Loucy (cell line): ENCODE data around the gene CCDC112.

Experiments
- H2AFZ ChIP-seq: fragments of 200-600 bp; sonication (generic); 2 replicates; pipeline ENCODE4 v1.6.0; 2016; ENCODE audit warnings: antibody characterized with exemption, mild to moderate bottlenecking, low read length, moderate library complexity
- H3F3A ChIP-seq: fragments of 200-600 bp; 2 replicates; pipeline ENCODE4 v1.6.0; 2016; ENCODE audit warnings: antibody characterized with exemption, low read depth, mild to moderate bottlenecking
- H3K27me3 ChIP-seq: fragments of 200-600 bp; sonication (generic); 2 replicates; pipeline ENCODE4 v1.6.1; 2014; ENCODE audit warnings: low read length, mild to moderate bottlenecking; ENCODE audit not compliant: insufficient read depth, poor library complexity, severe bottlenecking
- H3K36me3 ChIP-seq: fragments of 200-600 bp; sonication (generic); 2 replicates; pipeline ENCODE4 v1.6.1; 2016; ENCODE audit warnings: low read length; ENCODE audit not compliant: insufficient read depth
- H3K4me1 ChIP-seq: fragments of 200-600 bp; sonication (generic); 2 replicates; pipeline ENCODE4 v1.5.1; 2014; ENCODE audit warnings: low read length, mild to moderate bottlenecking; ENCODE audit not compliant: insufficient read depth, poor library complexity, severe bottlenecking
- H3K4me2 ChIP-seq: fragments of 200-600 bp; sonication (generic); 2 replicates; pipeline ENCODE4 v1.6.0; 2014; ENCODE audit warnings: antibody characterized with exemption, low read length, low read depth, mild to moderate bottlenecking; ENCODE audit not compliant: poor library complexity, severe bottlenecking
- H3K4me3 ChIP-seq: fragments of 200-600 bp; sonication (generic); 2 replicates; pipeline ENCODE4 v1.5.1; 2014; ENCODE audit warnings: low read length, mild to moderate bottlenecking, mixed read lengths; ENCODE audit not compliant: poor library complexity, severe bottlenecking
- H3K79me2 ChIP-seq: fragments of 200-600 bp; sonication (generic); 2 replicates; pipeline ENCODE4 v1.6.1; 2014; ENCODE audit warnings: low read length; ENCODE audit not compliant: insufficient read depth
- H3K9ac ChIP-seq: fragments of 200-600 bp; sonication (generic); 2 replicates; pipeline ENCODE4 v1.6.0; 2014; ENCODE audit warnings: mild to moderate bottlenecking, low read depth, low read length, moderate library complexity; ENCODE audit not compliant: poor library complexity, severe bottlenecking
- H3K9me2 ChIP-seq: fragments of 200-600 bp; sonication (generic); replicated peaks from 2 replicates; pipeline ENCODE4 v1.6.1; 2016; ENCODE audit warnings: low read depth, low read length, mixed read lengths
- H3K9me3 ChIP-seq: fragments of 200-600 bp; sonication (generic); 2 replicates; pipeline ENCODE4 v1.6.1; 2014; ENCODE audit warnings: mild to moderate bottlenecking, antibody characterized with exemption, low read length, low read depth; ENCODE audit not compliant: insufficient read depth
- H4K20me1 ChIP-seq: fragments of 200-600 bp; sonication (generic); 2 replicates; pipeline ENCODE4 v1.6.0; 2014; ENCODE audit warnings: antibody characterized with exemption, low read length, mild to moderate bottlenecking; ENCODE audit not compliant: insufficient read depth, poor library complexity, severe bottlenecking
- EZH2phosphoT487 ChIP-seq: fragments of 200-600 bp; IDR thresholded peaks from 2 replicates; pipeline ENCODE4 v1.6.1; 2018; ENCODE audit warnings: antibody characterized with exemption, mild to moderate bottlenecking, moderate library complexity, borderline replicate concordance
- TF ChIP-seq, protein P1 (sequence below): fragments of 200-600 bp; sonication (generic); conservative IDR thresholded peaks from 2 replicates; pipeline ENCODE4 v1.5.1; 2014; ENCODE audit warnings: mild to moderate bottlenecking, antibody characterized with exemption, low read length

CCDC112 gene

DNA sequence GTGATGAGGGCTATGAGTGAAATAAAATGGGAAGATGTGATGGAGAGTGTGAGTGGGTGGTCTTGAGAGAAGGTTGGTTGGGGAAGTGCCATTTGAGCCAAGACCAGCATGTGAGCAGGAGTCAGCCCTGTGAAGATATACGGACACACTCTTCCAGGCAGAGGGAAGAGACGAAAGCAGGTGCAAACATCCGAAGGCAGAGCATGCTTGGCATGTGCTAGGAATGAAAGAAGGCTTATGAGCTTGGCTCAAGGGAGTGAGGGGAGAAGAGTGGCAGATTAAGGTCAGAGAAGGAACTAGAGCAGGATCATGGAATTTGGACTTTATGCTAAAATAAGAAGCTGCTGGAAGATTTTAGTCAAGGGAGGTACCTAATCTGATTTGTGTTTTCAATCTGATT is 23.6 kb upstream of the CCDC112 start:
- Histone ChIP-seq H3F3A (no peaks in the 10 kb centered on the region), H3K79me2 (no peaks in the 10 kb centered on the region), H3K36me3 (no peaks in the 10 kb centered on the region), H3K9me3 (no peaks in the 10 kb centered on the region), H3K9ac (no peak overlapping the region), H4K20me1 (no peaks in the 10 kb centered on the region), H3K4me2 (no peak overlapping the region), H3K27me3 (no peaks in the 10 kb centered on the region), H3K4me3 (no peak overlapping the region), H2AFZ (no peak overlapping the region), H3K4me1 (no peaks in the 10 kb centered on the region), H3K9me2 (no peaks in the 10 kb centered on the region)
- TF ChIP-seq, protein P1, sequence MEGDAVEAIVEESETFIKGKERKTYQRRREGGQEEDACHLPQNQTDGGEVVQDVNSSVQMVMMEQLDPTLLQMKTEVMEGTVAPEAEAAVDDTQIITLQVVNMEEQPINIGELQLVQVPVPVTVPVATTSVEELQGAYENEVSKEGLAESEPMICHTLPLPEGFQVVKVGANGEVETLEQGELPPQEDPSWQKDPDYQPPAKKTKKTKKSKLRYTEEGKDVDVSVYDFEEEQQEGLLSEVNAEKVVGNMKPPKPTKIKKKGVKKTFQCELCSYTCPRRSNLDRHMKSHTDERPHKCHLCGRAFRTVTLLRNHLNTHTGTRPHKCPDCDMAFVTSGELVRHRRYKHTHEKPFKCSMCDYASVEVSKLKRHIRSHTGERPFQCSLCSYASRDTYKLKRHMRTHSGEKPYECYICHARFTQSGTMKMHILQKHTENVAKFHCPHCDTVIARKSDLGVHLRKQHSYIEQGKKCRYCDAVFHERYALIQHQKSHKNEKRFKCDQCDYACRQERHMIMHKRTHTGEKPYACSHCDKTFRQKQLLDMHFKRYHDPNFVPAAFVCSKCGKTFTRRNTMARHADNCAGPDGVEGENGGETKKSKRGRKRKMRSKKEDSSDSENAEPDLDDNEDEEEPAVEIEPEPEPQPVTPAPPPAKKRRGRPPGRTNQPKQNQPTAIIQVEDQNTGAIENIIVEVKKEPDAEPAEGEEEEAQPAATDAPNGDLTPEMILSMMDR: no peak
- TF ChIP-seq EZH2phosphoT487: no peak

DNA sequence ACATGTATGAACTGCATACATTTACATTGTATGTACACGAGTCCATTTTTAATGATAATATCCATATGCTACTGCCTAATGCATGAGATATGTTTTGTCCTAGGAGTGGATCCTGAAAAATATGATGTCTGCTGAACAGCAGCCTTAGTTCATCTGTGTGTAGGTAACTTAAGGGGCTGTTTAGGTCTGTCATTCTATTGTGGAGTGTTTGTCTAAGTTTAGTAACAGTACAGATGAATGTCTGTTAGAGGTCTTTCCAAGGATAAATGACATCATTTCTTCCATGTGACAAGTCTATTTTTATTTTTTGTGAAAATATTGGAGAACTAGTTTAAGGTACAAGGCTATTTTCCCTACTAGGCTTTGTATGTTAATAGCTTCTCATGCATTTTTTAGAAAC is 22.6 kb upstream of the CCDC112 start:
- no peaks in the 10 kb centered on the region for H3K79me2 ChIP-seq
- no peaks in the 10 kb centered on the region for H3K9me2 ChIP-seq
- H3K9ac ChIP-seq: no peak overlapping the region
- H3K27me3 ChIP-seq: no peaks in the 10 kb centered on the region
- no peaks in the 10 kb centered on the region for H3K4me1 ChIP-seq
- H4K20me1 ChIP-seq: no peaks in the 10 kb centered on the region
- H3K9me3 ChIP-seq: no peaks in the 10 kb centered on the region
- no peak overlapping the region for H3K4me3 ChIP-seq
- no peak for TF ChIP-seq EZH2phosphoT487
- TF ChIP-seq, protein P1: no peak
- H3K4me2 ChIP-seq: no peak overlapping the region
- no peaks in the 10 kb centered on the region for H3F3A ChIP-seq
- no peak overlapping the region for H2AFZ ChIP-seq
- no peaks in the 10 kb centered on the region for H3K36me3 ChIP-seq

DNA sequence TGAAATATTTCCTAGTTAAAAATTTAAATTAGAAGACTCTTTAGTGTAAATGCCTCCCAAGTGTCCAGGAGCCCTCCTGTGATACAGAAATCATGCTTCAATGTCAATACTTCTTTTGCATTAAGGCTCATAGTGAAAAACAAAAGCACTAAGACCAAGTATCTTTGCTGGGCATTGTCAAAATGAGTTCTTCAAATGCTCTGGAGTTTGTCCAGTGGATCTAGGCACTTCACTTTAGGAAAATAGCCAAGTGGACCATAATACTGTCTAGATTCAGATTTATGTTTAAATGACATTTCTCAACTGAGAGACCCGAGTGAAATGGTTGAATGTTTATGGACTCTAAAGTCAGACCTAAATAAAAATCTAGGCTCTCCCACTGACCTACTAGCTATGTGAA is 21.3 kb upstream of the CCDC112 start:
- TF ChIP-seq, protein P1: no peak
- no peak for TF ChIP-seq EZH2phosphoT487
- H3F3A ChIP-seq: no peaks in the 10 kb centered on the region
- H3K9me3 ChIP-seq: no peaks in the 10 kb centered on the region
- H4K20me1 ChIP-seq: no peaks in the 10 kb centered on the region
- no peaks in the 10 kb centered on the region for H3K4me1 ChIP-seq
- H3K9me2 ChIP-seq: no peaks in the 10 kb centered on the region
- no peak overlapping the region for H3K4me3 ChIP-seq
- H3K9ac ChIP-seq: no peak overlapping the region
- no peaks in the 10 kb centered on the region for H3K79me2 ChIP-seq
- H3K4me2 ChIP-seq: no peak overlapping the region
- no peak overlapping the region for H2AFZ ChIP-seq
- H3K36me3 ChIP-seq: no peaks in the 10 kb centered on the region
- no peaks in the 10 kb centered on the region for H3K27me3 ChIP-seq
